ENCODE measurements around the gene ZNF474. TPM values are rescaled to one million over a fixed set of nuclear protein-coding genes. Genes with fewer than 3 reads are reported as not detected.

ZNF474 gene
- total RNA-seq, 1 donor from 2014 or later: 1.3 TPM

DNA sequence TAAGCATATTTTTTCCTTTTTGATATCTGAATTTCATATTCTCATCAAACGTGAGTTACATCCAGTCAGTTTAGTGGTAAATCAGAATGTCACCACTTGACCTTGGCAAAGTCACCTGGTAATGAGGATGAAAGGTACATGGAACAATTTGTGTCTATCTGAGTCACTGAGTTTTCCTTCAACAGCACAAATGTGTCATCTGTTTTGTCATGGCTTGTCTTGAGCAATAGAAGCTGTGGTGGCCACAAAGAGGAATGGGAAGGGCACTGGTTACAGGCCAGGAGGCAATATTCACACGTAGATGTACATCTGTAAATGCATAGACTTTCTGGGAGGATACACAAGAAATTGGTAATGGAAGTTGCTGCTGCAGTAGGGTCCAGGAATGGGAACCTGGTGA, 8.4 kb upstream of the ZNF474 start:
- Histone ChIP-seq H3K9ac (no peak overlapping the region), H4K20me1 (ENCODE audit: low read depth) (no peaks in the 10 kb centered on the region), H2AFZ (replicated peaks) (no peak overlapping the region), H3K4me1 (no peaks in the 10 kb centered on the region), H3K27ac (no peak overlapping the region), H3K4me2 (no peak overlapping the region), H3K27me3 (no peaks in the 10 kb centered on the region), H3K4me3 (no peak overlapping the region), H3K79me2 (ENCODE audit: low read depth) (no peaks in the 10 kb centered on the region), H3F3A (ENCODE audit: low read depth) (no peaks in the 10 kb centered on the region), H3K9me3 (ENCODE audit: low read depth) (no peaks in the 10 kb centered on the region), H3K36me3 (no peaks in the 10 kb centered on the region)
- DNase-seq (ENCODE audit: low spot score): no peak
- no peak overlapping the region for H3K27ac Mint-ChIP-seq
- no peak overlapping the region for H3K4me3 Mint-ChIP-seq
- H3K9me3 Mint-ChIP-seq: no peaks in the 10 kb centered on the region
- H3K4me1 Mint-ChIP-seq: peaks cover under 1% of the 10 kb centered on the region
- TF ChIP-seq EZH2 (IDR thresholded peaks at IDR 0.05) (no peak), EZH2phosphoT487 (IDR thresholded peaks at IDR 0.05) (no peak)
- TF ChIP-seq, protein P1, sequence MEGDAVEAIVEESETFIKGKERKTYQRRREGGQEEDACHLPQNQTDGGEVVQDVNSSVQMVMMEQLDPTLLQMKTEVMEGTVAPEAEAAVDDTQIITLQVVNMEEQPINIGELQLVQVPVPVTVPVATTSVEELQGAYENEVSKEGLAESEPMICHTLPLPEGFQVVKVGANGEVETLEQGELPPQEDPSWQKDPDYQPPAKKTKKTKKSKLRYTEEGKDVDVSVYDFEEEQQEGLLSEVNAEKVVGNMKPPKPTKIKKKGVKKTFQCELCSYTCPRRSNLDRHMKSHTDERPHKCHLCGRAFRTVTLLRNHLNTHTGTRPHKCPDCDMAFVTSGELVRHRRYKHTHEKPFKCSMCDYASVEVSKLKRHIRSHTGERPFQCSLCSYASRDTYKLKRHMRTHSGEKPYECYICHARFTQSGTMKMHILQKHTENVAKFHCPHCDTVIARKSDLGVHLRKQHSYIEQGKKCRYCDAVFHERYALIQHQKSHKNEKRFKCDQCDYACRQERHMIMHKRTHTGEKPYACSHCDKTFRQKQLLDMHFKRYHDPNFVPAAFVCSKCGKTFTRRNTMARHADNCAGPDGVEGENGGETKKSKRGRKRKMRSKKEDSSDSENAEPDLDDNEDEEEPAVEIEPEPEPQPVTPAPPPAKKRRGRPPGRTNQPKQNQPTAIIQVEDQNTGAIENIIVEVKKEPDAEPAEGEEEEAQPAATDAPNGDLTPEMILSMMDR (IDR thresholded peaks at IDR 0.05): no peak
- peaks cover 4% of the 10 kb centered on the region for H3K27me3 Mint-ChIP-seq (ENCODE audit: insufficient read depth, low read depth)
- H3K36me3 Mint-ChIP-seq: no peaks in the 10 kb centered on the region

DNA sequence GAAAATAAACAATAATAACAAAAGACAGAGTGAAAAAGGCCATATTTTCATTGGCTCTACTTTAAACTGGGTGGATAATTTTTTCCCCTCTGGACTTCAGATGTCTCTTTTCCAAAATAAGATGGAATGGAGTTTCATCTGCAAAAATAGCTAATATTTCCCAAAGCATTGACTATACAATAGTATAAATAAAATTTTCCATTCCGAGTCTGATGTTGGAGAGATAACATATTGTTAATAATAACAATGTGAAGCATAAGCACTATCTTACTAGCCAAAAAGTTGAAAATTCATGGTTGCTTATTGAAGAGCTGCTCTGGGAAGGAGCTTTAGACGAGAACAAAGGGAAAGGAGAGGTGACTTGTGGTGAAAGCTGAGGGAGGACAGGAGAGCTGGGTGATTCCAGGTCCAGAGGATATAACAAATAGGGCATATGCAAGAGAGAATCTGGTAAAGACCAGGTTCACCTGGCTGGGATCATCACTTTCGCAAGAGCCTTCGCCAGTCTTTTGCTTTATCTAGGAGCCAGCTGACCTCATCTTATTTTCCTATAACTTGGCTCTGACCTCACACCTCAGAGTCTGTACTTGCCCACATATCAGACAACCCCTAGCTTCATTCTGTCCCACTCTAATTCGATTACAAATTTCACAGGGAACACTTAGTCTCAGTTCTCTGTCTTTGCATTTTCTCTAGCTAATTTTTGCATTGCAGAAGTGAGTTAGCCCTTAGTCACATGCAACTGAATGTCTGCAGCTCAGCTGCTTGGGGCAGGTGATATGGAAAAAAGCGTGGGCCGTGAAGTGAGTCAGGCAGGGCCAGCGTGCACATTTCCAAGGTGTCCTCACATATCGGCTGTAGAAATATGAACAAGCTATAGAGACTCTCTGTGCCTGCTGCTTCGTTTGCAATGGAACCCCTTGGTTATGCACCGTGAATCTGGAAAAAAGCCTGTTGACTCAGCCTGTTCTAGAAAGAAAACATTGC, 7.6 kb upstream of the ZNF474 start:
- Histone ChIP-seq H3K4me1 (peaks cover under 1% of the 10 kb centered on the region), H3K27ac (no peak overlapping the region), H3K4me3 (no peak overlapping the region), H3K9me3 (ENCODE audit: low read depth) (no peaks in the 10 kb centered on the region), H3K36me3 (no peaks in the 10 kb centered on the region), H3K4me2 (no peak overlapping the region), H3K79me2 (ENCODE audit: low read depth) (no peaks in the 10 kb centered on the region), H2AFZ (replicated peaks) (no peak overlapping the region), H3K9ac (no peak overlapping the region), H3K27me3 (no peaks in the 10 kb centered on the region), H4K20me1 (ENCODE audit: low read depth) (no peaks in the 10 kb centered on the region), H3F3A (ENCODE audit: low read depth) (no peaks in the 10 kb centered on the region)
- no peak for DNase-seq (ENCODE audit: low spot score)
- no peak overlapping the region for H3K27ac Mint-ChIP-seq
- peaks cover 6% of the 10 kb centered on the region for H3K4me1 Mint-ChIP-seq
- H3K9me3 Mint-ChIP-seq: no peaks in the 10 kb centered on the region
- peaks cover 4% of the 10 kb centered on the region for H3K27me3 Mint-ChIP-seq (ENCODE audit: insufficient read depth, low read depth)
- no peaks in the 10 kb centered on the region for H3K36me3 Mint-ChIP-seq
- TF ChIP-seq, protein P1 (IDR thresholded peaks at IDR 0.05): no peak
- TF ChIP-seq EZH2 (IDR thresholded peaks at IDR 0.05) (no peak), EZH2phosphoT487 (IDR thresholded peaks at IDR 0.05) (no peak)
- H3K4me3 Mint-ChIP-seq: no peak overlapping the region

DNA sequence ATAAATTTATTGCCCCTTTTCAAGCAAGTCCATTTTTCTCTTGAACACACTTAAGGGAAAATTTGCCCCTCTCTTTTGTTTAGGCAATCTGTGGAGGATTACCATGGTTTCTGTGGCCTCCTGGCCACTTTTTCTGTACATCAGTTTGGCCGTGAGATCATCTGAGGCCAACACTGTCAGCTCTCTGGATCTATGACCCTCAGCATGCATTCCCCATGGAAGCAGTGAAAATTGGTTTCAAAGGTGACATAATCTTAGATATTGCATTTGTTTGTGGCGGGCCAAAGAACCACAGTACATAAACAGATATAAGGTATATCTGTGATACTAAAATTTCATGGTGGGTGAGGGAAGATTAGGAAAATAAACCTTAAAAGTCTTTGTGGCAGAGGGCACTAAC, 4.6 kb upstream of the ZNF474 start:
- H2AFZ ChIP-seq (replicated peaks): no peak overlapping the region
- H3K4me2 ChIP-seq: no peak overlapping the region
- TF ChIP-seq EZH2 (IDR thresholded peaks at IDR 0.05): no peak
- TF ChIP-seq EZH2phosphoT487 (IDR thresholded peaks at IDR 0.05): no peak
- TF ChIP-seq, protein P1 (IDR thresholded peaks at IDR 0.05): no peak
- Mint-ChIP-seq H3K27ac (no peak overlapping the region), H3K9me3 (no peaks in the 10 kb centered on the region), H3K27me3 (ENCODE audit: insufficient read depth, low read depth) (peaks cover 4% of the 10 kb centered on the region), H3K36me3 (no peaks in the 10 kb centered on the region), H3K4me1 (peaks cover 25% of the 10 kb centered on the region), H3K4me3 (no peak overlapping the region)
- no peaks in the 10 kb centered on the region for H3K36me3 ChIP-seq
- no peak overlapping the region for H3K4me3 ChIP-seq
- H3K27ac ChIP-seq: no peak overlapping the region
- no peaks in the 10 kb centered on the region for H3K27me3 ChIP-seq
- no peaks in the 10 kb centered on the region for H3K9me3 ChIP-seq (ENCODE audit: low read depth)
- no peak for DNase-seq (ENCODE audit: low spot score)
- peaks cover 3% of the 10 kb centered on the region for H3F3A ChIP-seq (ENCODE audit: low read depth)
- no peaks in the 10 kb centered on the region for H3K79me2 ChIP-seq (ENCODE audit: low read depth)
- peaks cover 15% of the 10 kb centered on the region for H3K4me1 ChIP-seq
- H4K20me1 ChIP-seq (ENCODE audit: low read depth): no peaks in the 10 kb centered on the region
- H3K9ac ChIP-seq: no peak overlapping the region
